Activated CD4-positive, CD25-positive, alpha-beta regulatory T cell treated with anti-CD3 and anti-CD28 coated beads, Interleukin-2, amount 50 U/mL, for 24 hours (primary cell): ENCODE data around the gene GSDME.
"Not testable (repeated sequence)": the region's sequence is repeated elsewhere in the genome, so short reads cannot be mapped to it uniquely, and the experiment has no call there.

ENCODE experiments used
- ATAC-seq, 2 donors: fragments of 150-1000 bp; cut with Tn5 transposase; one replicate each; pipeline ENCODE4 v1.10.0; 2021; ENCODE audit warnings: mild to moderate bottlenecking in 1 of 2, moderate library complexity in 1 of 2

Gene GSDME

DNA sequence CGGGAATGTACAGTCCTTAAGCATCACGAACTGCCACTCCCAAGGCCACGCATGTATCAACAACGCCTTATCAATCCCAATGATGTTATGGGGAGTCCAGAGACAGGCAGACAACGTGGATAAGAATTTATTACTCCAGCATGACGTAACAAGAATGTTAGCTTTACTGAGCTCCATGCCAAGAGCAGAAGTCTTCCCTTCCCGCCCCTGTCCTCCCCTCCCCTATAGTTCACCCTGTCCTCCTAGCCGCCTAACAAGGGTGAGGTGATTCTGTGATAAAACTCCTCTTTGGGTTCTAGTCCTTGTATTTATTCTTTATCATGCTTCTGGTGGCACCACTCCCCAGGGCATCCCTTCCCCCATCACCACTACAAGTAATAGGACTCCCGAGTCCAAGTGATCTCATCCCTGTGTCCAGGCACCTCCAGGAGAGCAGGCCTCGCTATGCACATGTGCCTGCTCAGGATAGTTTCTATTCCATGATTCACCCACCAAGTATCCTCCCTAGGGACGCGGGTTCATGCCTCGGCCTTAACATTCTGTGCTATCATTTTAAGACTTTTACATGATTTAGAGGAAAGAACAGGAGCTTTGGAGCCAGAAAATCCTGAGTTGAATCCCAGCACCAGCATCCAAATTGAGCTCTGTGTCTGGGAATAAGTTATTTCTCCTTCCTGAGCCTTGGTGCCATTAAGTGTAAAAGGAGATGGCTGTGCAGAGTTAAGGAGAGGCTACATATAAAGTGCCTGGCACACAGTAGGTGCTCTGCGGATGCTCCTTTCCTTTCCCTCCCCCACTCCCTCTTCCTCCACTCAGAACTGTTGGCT, 15.4 kb downstream of the GSDME start:
- no peak for ATAC-seq

GRCh38 chr7:24740871-24741270, 16.4 kb downstream of the GSDME start:
- ATAC-seq: no peak

DNA sequence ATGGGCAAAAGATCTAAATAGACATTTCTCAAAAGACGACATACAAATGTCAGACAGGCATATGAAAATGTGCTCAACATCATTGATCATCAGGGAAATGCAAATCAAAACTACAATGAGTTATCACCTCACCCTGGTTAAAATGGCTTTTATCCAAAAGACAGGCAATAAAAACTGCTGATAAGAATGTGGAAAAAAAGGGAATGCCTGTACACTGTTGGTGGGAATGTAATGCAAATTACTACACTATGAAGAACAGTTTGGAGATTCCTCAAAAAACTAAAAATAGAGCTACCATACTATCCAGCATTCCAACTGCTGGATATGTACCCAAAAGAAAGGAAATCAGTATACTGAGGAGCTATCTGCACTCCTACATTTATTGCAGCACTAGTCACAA, 18.0 kb downstream of the GSDME start:
- no peak for ATAC-seq

GRCh38 chr7:24738577-24738976, 18.7 kb downstream of the GSDME start:
- no peak for ATAC-seq

DNA sequence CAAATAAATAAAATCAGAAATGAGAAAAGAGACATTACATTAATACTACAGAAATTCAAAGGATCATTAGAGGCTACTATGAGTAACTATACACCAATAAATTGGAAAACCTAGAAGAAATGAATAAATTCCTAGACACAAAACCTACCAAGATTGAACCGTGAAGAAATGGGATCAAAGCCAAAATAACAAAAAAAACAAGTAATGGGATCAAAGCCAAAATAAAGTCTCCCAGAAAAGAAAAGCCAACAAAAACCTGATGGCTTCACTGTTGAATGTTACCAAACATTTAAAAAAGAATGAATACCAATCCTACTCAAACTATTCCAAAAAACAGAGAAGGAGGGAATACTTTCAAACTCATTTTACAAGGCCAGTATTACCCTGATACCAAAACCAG, 20.0 kb downstream of the GSDME start:
- ATAC-seq: no peak

DNA sequence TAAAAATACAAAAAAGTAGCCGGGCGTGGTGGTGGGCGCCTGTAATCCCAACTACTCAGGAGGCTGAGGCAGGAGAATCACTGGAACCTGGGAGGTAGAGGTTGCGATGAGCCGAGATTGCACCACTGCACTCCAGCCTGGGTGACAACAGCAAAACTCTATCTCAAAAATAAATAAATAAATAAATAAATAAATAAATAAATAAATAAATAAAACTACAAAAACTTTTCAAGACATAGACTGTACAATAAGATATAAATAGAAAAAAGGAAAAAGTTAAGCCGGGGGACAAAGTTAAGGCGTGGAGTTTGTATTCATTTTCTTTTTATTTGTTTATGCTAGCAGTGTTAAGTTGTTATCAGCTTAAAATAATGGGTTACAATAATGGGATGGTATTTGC, 21.7 kb downstream of the GSDME start:
- not testable (repeated sequence) for ATAC-seq

DNA sequence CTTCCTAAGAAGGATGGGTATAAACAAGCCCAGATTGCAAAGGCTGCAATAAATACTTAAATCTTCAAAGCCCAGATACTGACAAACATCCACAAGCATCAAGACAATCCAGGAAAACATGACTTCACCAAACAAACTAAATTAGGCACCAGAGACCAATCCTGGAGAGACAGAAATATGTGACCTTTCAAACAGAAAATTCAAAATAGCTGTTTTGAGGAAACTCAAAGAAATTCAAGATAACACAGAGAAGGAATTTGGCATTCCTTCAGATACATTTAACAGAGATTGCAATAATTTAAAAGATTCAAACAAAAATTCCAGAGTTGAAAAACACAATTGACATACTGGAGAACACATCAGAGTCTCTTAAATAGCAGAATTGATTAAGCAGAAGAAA, 23.0 kb downstream of the GSDME start:
- no peak for ATAC-seq

GRCh38 chr7:24733414-24734060, 23.7 kb downstream of the GSDME start:
- ATAC-seq: no peak

DNA sequence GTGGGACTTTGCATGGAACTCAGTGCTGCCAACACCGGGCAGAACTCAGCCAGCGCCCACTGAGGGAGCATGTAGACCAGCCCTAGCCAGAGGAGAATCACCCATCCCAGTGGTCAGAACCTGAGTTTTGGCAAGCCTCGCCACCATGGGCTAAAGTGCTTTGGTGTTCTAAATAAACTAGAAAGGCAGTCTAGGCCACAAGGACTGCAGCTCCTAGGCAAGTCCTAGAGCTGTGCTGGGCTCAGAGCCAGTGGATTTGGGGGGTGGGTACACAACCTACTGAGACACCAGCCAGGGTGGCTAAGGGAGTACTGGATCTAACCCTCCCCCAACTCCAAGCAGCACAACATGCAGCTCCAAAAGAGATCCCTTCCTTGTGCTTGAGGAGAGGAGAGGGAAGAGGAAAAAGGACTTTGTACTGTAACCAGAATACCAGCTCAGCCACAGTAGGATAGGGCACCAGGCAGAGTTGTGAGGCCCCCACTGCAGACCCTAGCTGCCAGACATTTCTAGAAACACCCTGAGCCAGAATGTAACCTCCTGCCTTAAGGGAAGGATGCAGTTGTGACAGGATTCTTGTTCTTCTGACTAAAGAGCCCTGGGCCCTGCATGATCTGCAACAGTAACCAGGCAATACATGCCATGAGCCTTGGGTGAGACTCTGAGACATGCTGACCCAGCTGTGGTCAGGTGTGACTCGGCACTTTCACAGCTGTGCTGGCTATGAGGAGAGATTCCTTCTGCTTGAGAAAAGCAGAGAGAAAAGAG, 24.4 kb downstream of the GSDME start:
- peak in 1 of 2 donors; percentile 24 for ATAC-seq

DNA sequence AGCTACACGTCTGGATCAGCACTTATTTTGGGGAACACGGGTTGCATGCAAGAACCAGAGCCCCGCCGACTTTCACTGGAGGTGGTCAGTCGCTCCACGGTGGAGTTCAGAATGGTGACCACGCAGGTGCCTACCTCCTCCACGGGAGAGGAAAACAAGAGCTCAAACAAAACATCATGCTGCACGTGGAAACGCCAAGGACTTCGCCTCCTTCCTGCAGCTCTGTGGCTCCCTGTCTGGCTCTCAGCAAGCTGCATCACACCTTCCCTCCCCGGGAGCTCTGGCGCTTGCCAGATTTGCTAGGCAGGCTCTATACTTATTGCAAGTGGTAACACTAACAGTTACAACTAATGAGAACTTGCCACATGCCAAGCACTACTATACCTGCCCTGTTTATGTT, 26.0 kb downstream of the GSDME start:
- ATAC-seq: no peak

DNA sequence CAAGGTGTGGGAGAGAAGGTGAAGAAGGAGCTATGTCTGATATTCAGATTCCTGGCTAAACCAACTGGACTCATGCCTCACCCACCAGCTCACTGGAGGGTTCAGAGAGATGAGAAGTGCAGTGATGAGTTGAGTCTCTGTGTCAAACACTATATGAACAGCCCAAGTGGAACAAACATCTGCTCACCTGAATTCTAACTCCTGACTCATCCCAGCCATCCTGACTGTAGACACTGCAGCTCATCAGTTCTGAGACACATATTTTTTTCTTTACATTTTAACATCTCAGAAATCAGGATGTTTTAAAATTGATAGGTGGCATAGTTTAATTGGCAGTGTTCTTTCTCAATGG, 27.3 kb downstream of the GSDME start:
- no peak for ATAC-seq

- ATAC-seq: no peak
Measured at GRCh38 chr7:24729365-24730017, 27.8 kb downstream of the GSDME start.

GRCh38 chr7:24728503-24729364, 28.5 kb downstream of the GSDME start:
- no peak for ATAC-seq

GRCh38 chr7:24728121-24728500, 29.2 kb downstream of the GSDME start:
- ATAC-seq: no peak

GRCh38 chr7:24727154-24728120, 29.8 kb downstream of the GSDME start:
- no peak for ATAC-seq

DNA sequence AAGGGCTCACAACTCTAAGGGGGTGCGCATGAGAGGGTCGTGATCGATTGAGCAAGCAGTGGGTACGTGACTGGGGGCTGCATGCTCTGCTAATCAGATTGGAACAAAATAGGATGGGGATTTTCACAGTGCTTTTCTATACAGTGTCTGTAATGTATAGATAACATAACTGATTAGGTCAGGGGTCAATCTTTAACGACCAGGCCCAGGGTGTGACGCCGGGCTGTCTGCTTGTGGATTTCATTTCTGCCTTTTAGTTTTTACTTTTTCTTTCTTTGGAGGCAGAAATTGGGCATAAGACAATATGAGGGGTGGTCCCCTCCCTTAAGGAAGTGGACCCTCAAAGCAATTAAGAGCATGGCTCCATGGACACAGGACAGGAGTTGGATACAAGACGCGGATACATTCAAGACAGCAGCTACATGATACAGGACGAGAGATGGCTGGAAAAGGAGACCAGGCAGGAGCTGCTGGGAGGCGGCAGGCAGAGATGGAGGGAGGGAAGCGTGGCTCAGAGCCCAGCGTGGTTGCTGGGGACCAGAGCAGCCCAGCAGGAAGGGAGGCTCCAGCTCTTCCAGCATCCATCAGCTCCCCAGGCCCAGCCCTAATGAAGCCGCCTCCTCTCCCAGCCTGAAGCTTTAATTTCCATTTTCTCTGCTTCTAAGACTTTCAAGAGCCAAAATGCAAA, 31.6 kb downstream of the GSDME start:
- no peak for ATAC-seq

GRCh38 chr7:24724451-24725190, 32.6 kb downstream of the GSDME start:
- ATAC-seq: no peak

- no peak for ATAC-seq
Measured at GRCh38 chr7:24723178-24723530, 34.1 kb downstream of the GSDME start.

- no peak for ATAC-seq
Measured at GRCh38 chr7:24722386-24723177, 34.7 kb downstream of the GSDME start.
